Measurements from ENCODE around the gene SP9. TPM values are rescaled to one million over a fixed set of nuclear protein-coding genes. Genes with fewer than 3 reads are reported as not detected.
"Not testable (repeated sequence)": the region's sequence is repeated elsewhere in the genome, so short reads cannot be mapped to it uniquely, and the experiment has no call there.

The SP9 gene
- total RNA-seq, 1 donor from 2014 or later, result 1.4 TPM

- DNase-seq, result peak; percentile 62
Measured at GRCh38 chr2:174344716-174345461, 10.1 kb downstream of the SP9 start.

- DNase-seq, result peak; percentile 27
Measured at GRCh38 chr2:174350018-174350417, 15.3 kb downstream of the SP9 start.

DNA sequence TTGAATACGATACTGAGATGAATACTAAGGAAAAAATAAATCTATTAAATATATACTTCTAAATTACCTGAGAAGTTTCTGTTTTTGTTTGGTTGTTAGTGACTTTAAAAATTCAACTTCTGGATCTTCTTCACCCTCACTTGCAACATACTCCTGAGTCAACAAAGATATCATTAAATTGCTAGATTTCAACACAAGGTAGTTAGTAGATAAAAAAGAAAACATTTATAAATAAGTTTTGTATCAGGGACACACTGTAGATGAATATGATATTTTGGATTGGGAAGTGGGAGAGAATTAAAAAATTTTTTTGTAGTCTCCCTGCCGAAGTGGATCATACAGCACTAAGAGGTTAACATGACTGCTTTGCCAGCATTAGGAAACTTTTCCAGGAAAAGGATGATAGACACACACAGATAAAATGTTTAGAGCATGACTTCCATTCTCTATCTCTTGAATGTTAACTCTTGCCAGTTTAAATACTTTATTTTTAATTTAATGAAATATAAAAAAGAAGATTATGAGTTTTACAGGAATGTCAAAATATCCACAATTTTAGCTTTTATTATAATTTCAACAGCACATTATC, 15.9 kb downstream of the SP9 start:
- DNase-seq, result no peak

DNA sequence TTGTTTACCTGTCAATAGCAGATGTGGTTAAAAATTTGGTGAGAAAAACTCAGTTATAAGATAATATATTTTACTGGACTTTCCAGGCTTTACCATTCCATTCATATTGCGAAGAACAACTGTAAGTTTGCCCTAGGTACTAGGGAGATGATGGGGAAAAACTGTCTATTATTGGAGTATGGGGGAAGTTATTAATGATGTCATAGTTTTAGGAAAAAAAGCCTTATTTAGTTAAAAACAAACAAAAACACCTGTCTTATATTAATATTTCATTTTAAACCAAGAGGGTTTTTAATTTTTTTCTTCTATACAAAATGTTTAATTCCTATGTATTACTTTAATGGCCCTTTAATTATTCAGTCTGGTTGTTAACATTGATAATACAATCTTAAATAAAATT, 18.2 kb downstream of the SP9 start:
- no peak for DNase-seq

DNA sequence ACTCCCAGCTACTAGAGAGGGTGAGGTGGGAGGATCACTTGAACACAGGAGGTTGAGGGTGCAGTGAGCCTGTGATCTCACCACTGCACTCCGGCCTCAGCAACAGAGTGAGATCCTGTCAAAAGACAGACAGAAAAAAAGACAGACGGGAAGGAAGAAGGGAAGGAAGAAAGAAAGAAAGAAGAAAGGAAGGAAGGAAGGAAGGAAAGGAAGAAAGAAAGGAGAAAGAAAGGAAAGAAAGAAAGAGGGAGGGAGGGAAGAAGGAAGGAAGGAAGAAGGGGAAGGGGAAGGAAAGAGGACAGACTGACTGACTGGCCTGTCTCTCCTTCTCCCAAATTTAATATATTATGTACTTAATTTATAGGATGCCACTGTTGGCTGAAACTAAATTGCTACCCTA, 21.6 kb downstream of the SP9 start:
- DNase-seq, result no peak

DNA sequence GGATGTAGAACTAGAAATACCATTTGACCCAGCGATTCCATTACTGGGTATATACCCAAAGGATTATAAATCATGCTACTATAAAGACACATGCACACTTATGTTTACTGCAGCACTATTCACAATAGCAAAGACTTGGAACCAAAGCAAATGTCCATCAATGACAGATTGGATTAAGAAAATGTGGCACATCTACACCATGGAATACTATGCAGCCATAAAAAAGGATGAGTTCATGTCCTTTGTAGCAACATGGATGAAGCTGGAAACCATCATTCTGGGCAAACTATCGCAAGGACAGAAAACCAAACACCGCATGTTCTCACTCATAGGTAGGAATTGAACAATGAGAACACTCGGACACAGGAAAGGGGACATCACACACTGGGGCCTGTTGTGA, 24.9 kb downstream of the SP9 start:
- not testable (repeated sequence) for DNase-seq

- DNase-seq, result no peak
Measured at GRCh38 chr2:174362949-174363348, 28.2 kb downstream of the SP9 start.

- DNase-seq, result not testable (repeated sequence)
Measured at GRCh38 chr2:174363492-174364225, 28.9 kb downstream of the SP9 start.

DNA sequence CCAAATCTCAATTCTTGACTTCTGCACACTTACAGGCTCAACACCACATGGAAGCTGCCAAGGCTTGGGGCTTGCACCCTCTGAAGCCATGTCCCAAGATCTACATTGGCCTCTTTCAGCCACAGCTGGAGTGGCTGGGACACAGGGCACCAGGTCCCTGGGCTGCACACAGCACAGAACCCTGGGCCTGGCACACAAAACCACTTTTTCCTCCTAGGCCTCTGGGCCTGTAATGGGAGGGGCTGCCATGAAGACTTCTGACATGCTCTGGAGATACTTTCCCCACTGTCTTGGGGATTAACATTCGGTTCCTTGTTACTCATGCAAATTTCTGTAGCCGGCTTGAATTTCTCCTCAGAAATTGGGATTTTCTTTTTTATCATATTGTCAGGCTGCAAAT, 29.9 kb downstream of the SP9 start:
- DNase-seq, result no peak

- no peak for DNase-seq
Measured at GRCh38 chr2:174365571-174365970, 30.8 kb downstream of the SP9 start.

DNA sequence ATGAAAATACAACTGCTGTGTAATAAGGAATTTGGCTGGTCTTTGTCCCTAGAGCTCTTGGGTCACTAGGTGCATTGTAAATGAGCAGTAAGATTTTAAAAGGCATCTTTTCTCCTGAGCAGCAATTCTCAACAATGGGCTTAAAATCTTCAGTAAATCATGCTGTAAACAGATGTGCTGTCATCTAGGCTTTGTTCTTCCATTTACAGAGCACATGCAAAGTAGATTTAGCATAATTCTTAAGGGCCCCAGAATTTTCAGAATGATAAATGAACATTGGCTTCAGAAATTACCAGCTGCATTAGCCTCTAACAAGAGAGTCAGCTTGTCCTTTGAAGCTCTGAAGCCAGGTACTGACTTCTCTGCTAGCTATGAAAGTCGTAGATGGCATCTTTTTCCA, 33.9 kb downstream of the SP9 start:
- DNase-seq, result no peak

- DNase-seq, result no peak
Measured at GRCh38 chr2:174376967-174377366, 42.2 kb downstream of the SP9 start.

- no peak for DNase-seq
Measured at GRCh38 chr2:174383796-174384195, 49.0 kb downstream of the SP9 start.

DNA sequence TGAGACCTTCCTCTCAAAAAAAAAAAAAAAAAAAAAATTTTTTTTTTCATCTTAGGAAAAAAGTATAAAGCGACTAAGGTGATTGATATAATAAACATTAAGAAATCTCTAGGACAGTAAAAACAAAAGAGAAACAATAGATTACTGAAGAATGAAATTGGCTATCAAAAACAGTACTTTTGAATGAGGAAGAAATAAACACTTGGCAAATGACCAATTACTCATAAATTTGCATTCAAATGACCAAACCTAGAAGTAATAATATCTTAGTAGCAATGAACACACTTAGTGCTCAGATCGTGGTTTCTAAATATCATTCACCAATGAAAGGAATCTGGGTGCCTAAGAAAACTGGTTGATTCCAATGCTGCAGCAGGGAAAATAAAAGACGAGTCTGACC, 50.4 kb downstream of the SP9 start:
- no peak for DNase-seq

Other genes with a start within 250 kb of the SP9 start
- 103 TPM for gene OLA1, start 86.4 kb upstream of the SP9 start, total RNA-seq
- gene SCRN3, start 60.8 kb downstream of the SP9 start, total RNA-seq, result 50.3 TPM
- 13.3 TPM for gene GPR155, start 152.1 kb downstream of the SP9 start, total RNA-seq